HepG2 (cell line): ENCODE measurements around the gene PHB1. TPM values are rescaled to one million over a fixed set of nuclear protein-coding genes. Genes with fewer than 3 reads are reported as not detected.

Experiments used
- ARHGAP35 ChIP-seq: sonication (generic); formaldehyde crosslinking; IDR thresholded peaks from 2 replicates; pipeline ENCODE4 v1.9.0; 2022; ENCODE audit warnings: mild to moderate bottlenecking, inconsistent platforms, moderate library complexity, missing genetic modification reagents, borderline replicate concordance
- CBX1 ChIP-seq: IDR thresholded peaks from one replicate; pipeline ENCODE4 v1.6.1; 2016; ENCODE audit warnings: antibody characterized with exemption, low read depth
- EP300 ChIP-seq, 3 experiments: sonication (generic) in 1 of 3; formaldehyde crosslinking in 1 of 3; IDR thresholded peaks; 2 replicates each; pipeline versions ENCODE4 v1.5.1 to v1.6.1; 2011 to 2020; ENCODE audit warnings: low read depth in 2 of 3, low read length in 2 of 3, borderline replicate concordance in 1 of 3, improper control_type of control experiment in 1 of 3, mild to moderate bottlenecking in 1 of 3, missing genetic modification reagents in 1 of 3, moderate library complexity in 1 of 3
- IRF2 ChIP-seq: IDR thresholded peaks from 2 replicates; pipeline ENCODE4 v1.6.1; 2018; ENCODE audit warnings: missing genetic modification reagents, missing compliant biosample characterization
- ISX ChIP-seq: sonication (generic); formaldehyde crosslinking; conservative IDR thresholded peaks from 2 replicates; pipeline ENCODE4 v1.5.0; 2020; ENCODE audit warnings: missing genetic modification reagents
- RAD51 ChIP-seq: fragments of 450-650 bp; IDR thresholded peaks from 2 replicates; pipeline ENCODE4 v1.6.1; 2016; ENCODE audit warnings: borderline replicate concordance
- polyA plus RNA-seq, 8 experiments: library from polyadenylated mRNA; depleted of rRNA in 3 of 8; stranded (reverse) in 7 of 8; unstranded in 1 of 8; fragments of >200 nt; fragmentation: Illumina TruSeq in 4 of 8; extraction: Trizol in 4 of 8; gene quantifications; 2 replicates each; pipeline versions ENCODE4 v1.2.1 to v1.2.3, GENCODE V29; 2011 to 2016; ENCODE audit warnings: low read depth in 4 of 8, missing spikeins in 1 of 8, mixed read lengths in 1 of 8; ENCODE audit not compliant: insufficient read depth in 1 of 8
- total RNA-seq, 5 experiments: library from RNA; depleted of rRNA; stranded (reverse); fragments of >200 nt; fragmentation: Illumina TruSeq; extraction: Trizol; gene quantifications; 2 replicates each; pipeline ENCODE4 v1.2.3, GENCODE V29; 2016; ENCODE audit warnings: low read depth in 1 of 5
- TF ChIP-seq, protein P1 (sequence below), 2 experiments: sonication (generic) in 1 of 2; formaldehyde crosslinking in 1 of 2; IDR thresholded peaks; 2 replicates each; pipeline versions ENCODE4 v1.6.1 to v1.9.0; 2014 to 2022; ENCODE audit warnings: antibody characterized with exemption in 1 of 2, borderline replicate concordance in 1 of 2, inconsistent platforms in 1 of 2, low read depth in 1 of 2, missing genetic modification reagents in 1 of 2
- TF ChIP-seq, protein P2 (sequence below): sonication (generic); formaldehyde crosslinking; IDR thresholded peaks from 2 replicates; pipeline ENCODE4 v1.5.1; 2020; ENCODE audit warnings: missing genetic modification reagents, mild to moderate bottlenecking, borderline replicate concordance
- TF ChIP-seq, protein P3 (sequence below), 2 experiments: sonication (generic) in 1 of 2; formaldehyde crosslinking in 1 of 2; IDR thresholded peaks; 2 replicates each; pipeline versions ENCODE4 v1.5.1 to v1.6.1; 2011 to 2020; ENCODE audit warnings: borderline replicate concordance in 1 of 2, low read depth in 1 of 2, low read length in 1 of 2, mild to moderate bottlenecking in 1 of 2, missing genetic modification reagents in 1 of 2, moderate library complexity in 1 of 2
- TF ChIP-seq, protein P4 (sequence below): IDR thresholded peaks from 2 replicates; pipeline ENCODE4 v1.6.1; 2016
- TF ChIP-seq, protein P5 (sequence below): sonication (generic); formaldehyde crosslinking; IDR thresholded peaks from 2 replicates; pipeline ENCODE4 v1.8.1; 2023; ENCODE audit warnings: mild to moderate bottlenecking, moderate library complexity, missing genetic modification reagents
- TF ChIP-seq, protein P6 (sequence below): IDR thresholded peaks from 2 replicates; pipeline ENCODE4 v1.6.1; 2016

Gene PHB1
- total and polyA plus RNA-seq, 2 of the 13 experiments (the other 11 are each of a cell fraction or from before 2014, with no cell fraction given): 515 to 688 TPM

DNA sequence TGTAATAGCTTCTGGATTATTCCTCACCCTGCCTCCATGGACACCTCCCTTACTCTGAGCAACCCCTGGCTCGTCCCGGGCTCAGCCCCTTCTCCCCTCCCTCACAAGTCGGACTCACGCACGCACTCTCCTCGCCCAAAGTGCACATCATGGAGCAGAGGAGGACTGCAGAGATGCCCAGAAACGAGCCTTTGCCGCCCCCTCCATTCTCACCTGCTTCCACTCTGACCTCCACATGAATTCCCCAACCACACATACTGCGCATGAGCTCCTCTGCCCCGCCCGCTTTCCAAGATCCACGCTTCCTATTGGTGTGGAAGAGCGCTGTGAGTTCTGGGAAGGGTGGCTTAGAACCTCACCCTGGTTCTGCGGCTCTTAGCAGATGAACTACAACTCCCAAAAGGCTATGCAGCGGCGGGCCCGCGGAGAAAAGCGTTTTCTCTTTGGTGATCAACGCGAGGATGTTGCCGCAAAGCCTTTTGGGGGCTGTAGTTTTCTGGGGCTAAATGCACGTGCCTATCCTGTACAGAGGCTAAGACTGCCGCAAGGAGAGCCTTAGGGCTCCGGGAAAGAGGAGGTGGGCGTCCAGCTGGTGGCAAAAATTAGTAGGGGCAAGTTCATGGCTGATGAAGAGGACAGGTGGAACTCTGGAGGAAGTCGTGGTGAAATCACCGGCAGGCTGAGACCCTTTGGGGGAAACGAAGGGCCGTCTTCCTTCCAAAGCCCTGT, at the start of gene PHB1 (continued):
- TF ChIP-seq, protein P1, sequence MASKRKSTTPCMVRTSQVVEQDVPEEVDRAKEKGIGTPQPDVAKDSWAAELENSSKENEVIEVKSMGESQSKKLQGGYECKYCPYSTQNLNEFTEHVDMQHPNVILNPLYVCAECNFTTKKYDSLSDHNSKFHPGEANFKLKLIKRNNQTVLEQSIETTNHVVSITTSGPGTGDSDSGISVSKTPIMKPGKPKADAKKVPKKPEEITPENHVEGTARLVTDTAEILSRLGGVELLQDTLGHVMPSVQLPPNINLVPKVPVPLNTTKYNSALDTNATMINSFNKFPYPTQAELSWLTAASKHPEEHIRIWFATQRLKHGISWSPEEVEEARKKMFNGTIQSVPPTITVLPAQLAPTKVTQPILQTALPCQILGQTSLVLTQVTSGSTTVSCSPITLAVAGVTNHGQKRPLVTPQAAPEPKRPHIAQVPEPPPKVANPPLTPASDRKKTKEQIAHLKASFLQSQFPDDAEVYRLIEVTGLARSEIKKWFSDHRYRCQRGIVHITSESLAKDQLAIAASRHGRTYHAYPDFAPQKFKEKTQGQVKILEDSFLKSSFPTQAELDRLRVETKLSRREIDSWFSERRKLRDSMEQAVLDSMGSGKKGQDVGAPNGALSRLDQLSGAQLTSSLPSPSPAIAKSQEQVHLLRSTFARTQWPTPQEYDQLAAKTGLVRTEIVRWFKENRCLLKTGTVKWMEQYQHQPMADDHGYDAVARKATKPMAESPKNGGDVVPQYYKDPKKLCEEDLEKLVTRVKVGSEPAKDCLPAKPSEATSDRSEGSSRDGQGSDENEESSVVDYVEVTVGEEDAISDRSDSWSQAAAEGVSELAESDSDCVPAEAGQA (IDR thresholded peaks at IDR 0.05; ENCODE audit: low read depth): no peak; the same call in 1 of the 2 replicates
- TF ChIP-seq, protein P1 (CRISPR knock-in tag; IDR thresholded peaks at IDR 0.05; ENCODE audit: borderline replicate concordance): no peak
- TF ChIP-seq, protein P2, sequence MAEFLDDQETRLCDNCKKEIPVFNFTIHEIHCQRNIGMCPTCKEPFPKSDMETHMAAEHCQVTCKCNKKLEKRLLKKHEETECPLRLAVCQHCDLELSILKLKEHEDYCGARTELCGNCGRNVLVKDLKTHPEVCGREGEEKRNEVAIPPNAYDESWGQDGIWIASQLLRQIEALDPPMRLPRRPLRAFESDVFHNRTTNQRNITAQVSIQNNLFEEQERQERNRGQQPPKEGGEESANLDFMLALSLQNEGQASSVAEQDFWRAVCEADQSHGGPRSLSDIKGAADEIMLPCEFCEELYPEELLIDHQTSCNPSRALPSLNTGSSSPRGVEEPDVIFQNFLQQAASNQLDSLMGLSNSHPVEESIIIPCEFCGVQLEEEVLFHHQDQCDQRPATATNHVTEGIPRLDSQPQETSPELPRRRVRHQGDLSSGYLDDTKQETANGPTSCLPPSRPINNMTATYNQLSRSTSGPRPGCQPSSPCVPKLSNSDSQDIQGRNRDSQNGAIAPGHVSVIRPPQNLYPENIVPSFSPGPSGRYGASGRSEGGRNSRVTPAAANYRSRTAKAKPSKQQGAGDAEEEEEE (CRISPR knock-in tag): no peak
- TF ChIP-seq ARHGAP35 (CRISPR knock-in tag): peak; percentile 49; the same call in 1 of the 2 replicates
- TF ChIP-seq ISX (CRISPR knock-in tag): no peak
- TF ChIP-seq CBX1: peak; percentile 37
- TF ChIP-seq, protein P3, sequence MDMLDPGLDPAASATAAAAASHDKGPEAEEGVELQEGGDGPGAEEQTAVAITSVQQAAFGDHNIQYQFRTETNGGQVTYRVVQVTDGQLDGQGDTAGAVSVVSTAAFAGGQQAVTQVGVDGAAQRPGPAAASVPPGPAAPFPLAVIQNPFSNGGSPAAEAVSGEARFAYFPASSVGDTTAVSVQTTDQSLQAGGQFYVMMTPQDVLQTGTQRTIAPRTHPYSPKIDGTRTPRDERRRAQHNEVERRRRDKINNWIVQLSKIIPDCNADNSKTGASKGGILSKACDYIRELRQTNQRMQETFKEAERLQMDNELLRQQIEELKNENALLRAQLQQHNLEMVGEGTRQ (IDR thresholded peaks at IDR 0.05; ENCODE audit: low read depth, low read length): no peak
- TF ChIP-seq, protein P3 (CRISPR knock-in tag; IDR thresholded peaks at IDR 0.05; ENCODE audit: borderline replicate concordance): no peak
- TF ChIP-seq, protein P4, sequence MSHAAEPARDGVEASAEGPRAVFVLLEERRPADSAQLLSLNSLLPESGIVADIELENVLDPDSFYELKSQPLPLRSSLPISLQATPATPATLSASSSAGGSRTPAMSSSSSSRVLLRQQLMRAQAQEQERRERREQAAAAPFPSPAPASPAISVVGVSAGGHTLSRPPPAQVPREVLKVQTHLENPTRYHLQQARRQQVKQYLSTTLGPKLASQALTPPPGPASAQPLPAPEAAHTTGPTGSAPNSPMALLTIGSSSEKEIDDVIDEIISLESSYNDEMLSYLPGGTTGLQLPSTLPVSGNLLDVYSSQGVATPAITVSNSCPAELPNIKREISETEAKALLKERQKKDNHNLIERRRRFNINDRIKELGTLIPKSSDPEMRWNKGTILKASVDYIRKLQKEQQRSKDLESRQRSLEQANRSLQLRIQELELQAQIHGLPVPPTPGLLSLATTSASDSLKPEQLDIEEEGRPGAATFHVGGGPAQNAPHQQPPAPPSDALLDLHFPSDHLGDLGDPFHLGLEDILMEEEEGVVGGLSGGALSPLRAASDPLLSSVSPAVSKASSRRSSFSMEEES (CRISPR knock-in tag): peak; percentile 86
- peak; percentile 98 for TF ChIP-seq IRF2
- TF ChIP-seq, protein P5, sequence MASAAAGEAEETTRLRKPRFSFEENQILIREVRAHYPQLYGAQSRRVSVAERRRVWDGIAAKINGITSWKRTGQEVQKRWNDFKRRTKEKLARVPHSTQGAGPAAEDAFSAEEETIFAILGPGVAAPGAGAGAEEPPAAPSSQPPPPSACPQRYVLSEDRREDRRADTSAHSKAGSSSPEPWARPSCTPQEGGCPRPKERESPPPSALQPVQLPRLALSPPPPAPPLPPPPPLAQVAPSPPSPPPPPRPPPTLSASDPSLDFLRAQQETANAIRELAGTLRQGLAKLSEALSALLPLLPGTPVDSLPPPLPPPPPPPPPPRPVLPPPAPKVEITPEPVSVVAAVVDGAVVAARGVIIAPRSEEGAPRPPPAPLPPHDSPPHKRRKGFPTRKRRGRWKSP (CRISPR knock-in tag): 0 out of 2 replicates have a peak, but pooled peaks have one; percentile 24
- no peak for TF ChIP-seq RAD51
- TF ChIP-seq, protein P6, sequence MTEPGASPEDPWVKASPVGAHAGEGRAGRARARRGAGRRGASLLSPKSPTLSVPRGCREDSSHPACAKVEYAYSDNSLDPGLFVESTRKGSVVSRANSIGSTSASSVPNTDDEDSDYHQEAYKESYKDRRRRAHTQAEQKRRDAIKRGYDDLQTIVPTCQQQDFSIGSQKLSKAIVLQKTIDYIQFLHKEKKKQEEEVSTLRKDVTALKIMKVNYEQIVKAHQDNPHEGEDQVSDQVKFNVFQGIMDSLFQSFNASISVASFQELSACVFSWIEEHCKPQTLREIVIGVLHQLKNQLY (CRISPR knock-in tag): 0 out of 2 replicates have a peak, but pooled peaks have one; percentile 40
- TF ChIP-seq EP300 (IDR thresholded peaks at IDR 0.05; ENCODE audit: low read depth in 2 of 2, low read length in 2 of 2): peak in 1 of 2 experiments; percentile 49; a peak in 1 of 4 replicates
- peak; percentile 56; the same call in 1 of the 2 replicates for TF ChIP-seq EP300 (CRISPR knock-in tag; IDR thresholded peaks at IDR 0.05; ENCODE audit: borderline replicate concordance)
